Activated T-cell treated with anti-CD3 and anti-CD28 coated beads, Interleukin-2, amount 50 U/mL, for 72 hours (primary cell): ENCODE data around the gene SOD3. TPM values are rescaled to one million over a fixed set of nuclear protein-coding genes. Genes with fewer than 3 reads are reported as not detected.

Source experiments
- ATAC-seq, 2 donors: fragments of 150-1000 bp; cut with Tn5 transposase; replicated peaks in 1 of 2; 2 replicates each; pipeline ENCODE4 v1.10.0; 2021; ENCODE audit warnings: moderate library complexity in 2 of 2, mild to moderate bottlenecking in 1 of 2
- DNase-seq, 2 donors: peaks; one replicate each; pipeline ENCODE4 v3.0.0; 2021 to 2022; ENCODE audit warnings: mixed read lengths in 1 of 2
- H3K27ac Mint-ChIP-seq: one replicate; pipeline ENCODE4 v1.8.0; 2022; ENCODE audit warnings: mild to moderate bottlenecking, moderate library complexity, mixed read lengths
- H3K27me3 Mint-ChIP-seq: one replicate; pipeline ENCODE4 v1.8.0; 2022; ENCODE audit warnings: low read depth, mixed read lengths
- H3K36me3 Mint-ChIP-seq, 2 donors: one replicate each; pipeline ENCODE4 v1.8.0; 2022; ENCODE audit warnings: mixed read lengths in 2 of 2, mild to moderate bottlenecking in 1 of 2; ENCODE audit not compliant: insufficient read depth in 2 of 2
- H3K4me1 Mint-ChIP-seq: one replicate; pipeline ENCODE4 v1.8.0; 2022; ENCODE audit warnings: low read depth, mixed read lengths
- H3K4me3 Mint-ChIP-seq, 2 donors: one replicate each; pipeline ENCODE4 v1.8.0; 2022; ENCODE audit warnings: mild to moderate bottlenecking in 2 of 2, mixed read lengths in 2 of 2, moderate library complexity in 2 of 2
- H3K9me3 Mint-ChIP-seq, 2 donors: one replicate each; pipeline ENCODE4 v1.8.0; 2022; ENCODE audit warnings: mixed read lengths in 2 of 2
- total RNA-seq, 2 donors: library from RNA; stranded (reverse); gene quantifications; one replicate each; pipeline ENCODE4 v1.2.3, GENCODE V29; 2022

The SOD3 gene
- total RNA-seq, 2 donors from 2014 or later, result not detected

DNA sequence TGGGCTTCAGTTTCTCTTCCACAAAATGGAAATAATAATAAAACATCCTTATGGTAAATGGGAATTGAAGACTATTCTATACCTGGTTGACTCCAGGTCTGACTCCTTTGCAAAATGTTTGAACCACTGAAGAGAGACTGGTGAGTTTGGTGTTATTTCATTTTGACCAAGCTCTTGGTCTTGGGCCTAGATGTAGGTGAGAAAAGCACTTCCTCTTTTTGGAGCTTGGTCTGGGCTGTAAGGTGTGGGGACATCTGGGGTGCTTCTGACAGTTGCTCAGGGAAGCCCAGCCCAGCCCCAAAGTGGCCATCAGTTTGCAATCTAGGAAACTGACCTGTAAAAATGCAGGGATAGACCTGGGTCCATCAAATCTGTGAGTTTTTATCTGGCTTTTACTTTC is 26.8 kb upstream of the SOD3 start:
- Mint-ChIP-seq H3K4me1 (peaks cover 10% of the 10 kb centered on the region), H3K36me3 (no peaks in the 10 kb centered on the region), H3K27ac (no peak overlapping the region), H3K9me3 (peaks cover 1 to 2% of the 10 kb centered on the region in 2 donors), H3K27me3 (peaks cover 7% of the 10 kb centered on the region), H3K4me3 (no peak overlapping the region)
- DNase-seq, result no peak
- no peak for ATAC-seq

DNA sequence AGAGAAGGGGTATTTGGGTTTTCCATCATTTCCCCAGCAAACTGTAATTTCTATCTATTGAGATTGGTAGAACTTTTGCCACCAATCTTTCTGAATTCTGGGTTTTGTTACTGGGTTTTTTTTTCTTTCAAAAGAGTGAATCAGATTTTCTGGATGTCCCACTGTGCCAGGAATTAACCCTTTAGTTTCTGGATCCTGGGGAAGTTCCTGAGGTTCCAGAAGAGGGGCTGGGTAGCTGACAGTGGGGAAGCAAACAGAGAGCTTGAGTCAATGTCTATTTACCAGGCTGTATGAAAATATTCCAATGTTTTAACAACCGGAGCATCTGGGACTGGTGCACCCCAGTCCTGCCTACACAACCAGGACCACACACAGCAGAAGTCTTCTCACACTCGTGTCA is 25.8 kb upstream of the SOD3 start:
- DNase-seq (no peak), ATAC-seq (no peak)
- Mint-ChIP-seq H3K9me3 (peaks cover 1 to 2% of the 10 kb centered on the region in 2 donors), H3K4me1 (peaks cover 10% of the 10 kb centered on the region), H3K27ac (no peak overlapping the region), H3K4me3 (no peak overlapping the region), H3K27me3 (peaks cover 7% of the 10 kb centered on the region), H3K36me3 (no peaks in the 10 kb centered on the region)

DNA sequence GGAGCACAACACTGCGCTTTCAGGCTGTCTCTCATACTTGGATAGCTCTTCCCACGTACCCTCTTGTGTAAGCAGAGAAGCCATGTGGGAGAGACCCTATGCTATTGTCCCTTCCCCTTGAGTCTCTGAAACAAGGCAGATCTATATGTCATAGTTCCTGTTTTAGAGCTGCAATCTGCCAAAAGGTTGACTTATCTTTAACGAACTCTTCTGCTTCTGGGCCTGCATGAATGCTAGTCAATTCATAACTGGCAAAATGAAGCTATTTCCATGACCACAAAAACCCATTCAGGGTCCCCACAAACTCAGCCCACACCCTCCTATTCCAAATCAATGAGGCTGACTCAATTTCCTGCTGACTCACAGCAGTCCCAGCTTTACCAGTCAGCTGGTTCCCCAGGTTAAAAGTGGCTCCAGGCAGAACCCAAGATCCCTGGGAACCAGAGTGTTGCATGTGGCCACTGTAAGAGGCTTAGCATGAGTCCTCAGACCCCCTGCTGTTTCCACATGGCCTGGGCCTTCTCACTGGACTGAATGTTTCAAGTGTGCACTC is 25.3 kb upstream of the SOD3 start:
- Mint-ChIP-seq H3K36me3 (no peaks in the 10 kb centered on the region), H3K27ac (no peak overlapping the region), H3K4me1 (peaks cover 10% of the 10 kb centered on the region), H3K4me3 (no peak overlapping the region), H3K27me3 (peaks cover 6% of the 10 kb centered on the region), H3K9me3 (peaks cover 1 to 2% of the 10 kb centered on the region in 2 donors)
- ATAC-seq (peak; percentile 51 to 62), DNase-seq (peak; percentile 0 to 2)

GRCh38 chr4:24770667-24771066 is 24.7 kb upstream of the SOD3 start:
- Mint-ChIP-seq H3K4me3 (no peak overlapping the region), H3K27me3 (peaks cover under 1% of the 10 kb centered on the region), H3K9me3 (peaks cover 1 to 2% of the 10 kb centered on the region in 2 donors), H3K4me1 (peaks cover 10% of the 10 kb centered on the region), H3K27ac (no peak overlapping the region), H3K36me3 (no peaks in the 10 kb centered on the region)
- no peak for DNase-seq
- ATAC-seq, result no peak

DNA sequence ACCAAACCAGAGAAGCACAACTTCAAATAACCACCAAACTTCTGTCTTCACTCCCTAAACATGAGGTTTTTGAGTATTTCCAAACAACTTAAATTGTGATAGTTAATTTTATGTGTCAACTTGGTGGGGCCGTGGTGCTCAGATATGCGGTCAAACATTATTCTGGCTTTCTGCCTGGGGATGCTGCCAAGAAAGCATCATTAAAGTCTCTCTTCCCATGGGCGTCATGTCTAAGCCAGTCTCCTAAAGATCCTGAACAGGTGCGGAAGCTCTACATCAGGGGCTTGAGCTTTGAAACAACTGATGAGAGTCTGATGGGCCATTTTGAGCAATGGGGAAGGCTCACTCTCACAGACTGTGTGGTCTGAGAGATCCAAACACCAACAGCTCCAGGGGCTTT is 24.1 kb upstream of the SOD3 start:
- Mint-ChIP-seq H3K4me3 (no peak overlapping the region), H3K4me1 (peaks cover 10% of the 10 kb centered on the region), H3K36me3 (no peaks in the 10 kb centered on the region), H3K27ac (no peak overlapping the region), H3K9me3 (peaks cover under 1 to 2% of the 10 kb centered on the region in 2 donors), H3K27me3 (no peaks in the 10 kb centered on the region)
- ATAC-seq (no peak), DNase-seq (no peak)

DNA sequence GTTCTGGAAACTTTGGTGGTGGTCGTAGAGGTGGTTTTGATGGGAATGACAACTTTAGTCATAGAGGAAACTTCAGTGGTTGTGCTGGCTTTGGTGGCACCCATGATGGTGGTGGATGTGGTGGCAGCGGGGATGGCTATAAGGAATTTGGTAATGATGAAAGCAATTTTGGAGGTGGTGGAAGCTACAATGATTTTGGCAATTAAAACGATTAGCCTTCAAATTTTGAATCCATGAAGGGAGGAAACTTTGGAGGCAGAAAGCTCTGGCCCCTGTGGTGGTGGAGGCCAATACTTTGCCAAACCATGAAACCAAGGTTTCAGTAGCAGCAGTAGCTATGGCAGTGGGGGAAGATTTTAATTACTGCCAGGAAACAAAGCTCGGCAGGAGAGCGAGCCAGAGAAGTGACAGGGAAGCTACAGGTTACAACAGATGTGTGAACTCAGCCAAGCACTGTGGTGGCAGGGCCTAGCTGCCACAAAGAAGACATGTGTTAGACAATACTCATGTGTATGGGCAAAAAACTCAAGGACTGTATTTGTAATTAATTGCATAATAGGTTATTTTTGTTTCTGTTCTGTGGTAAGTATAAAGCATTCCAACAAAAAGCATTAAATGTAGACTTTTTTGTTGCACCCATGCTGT is 23.2 kb upstream of the SOD3 start:
- no peak overlapping the region for H3K27ac Mint-ChIP-seq
- no peak for DNase-seq
- peaks cover 10% of the 10 kb centered on the region for H3K4me1 Mint-ChIP-seq
- H3K36me3 Mint-ChIP-seq, result no peaks in the 10 kb centered on the region
- peaks cover 0 to 4% of the 10 kb centered on the region in 2 donors for H3K9me3 Mint-ChIP-seq
- no peaks in the 10 kb centered on the region for H3K27me3 Mint-ChIP-seq
- ATAC-seq, result no peak
- no peak overlapping the region for H3K4me3 Mint-ChIP-seq

- no peaks in the 10 kb centered on the region for H3K27me3 Mint-ChIP-seq
- no peak for ATAC-seq
- no peak for DNase-seq
- H3K36me3 Mint-ChIP-seq, result no peaks in the 10 kb centered on the region
- no peak overlapping the region for H3K4me3 Mint-ChIP-seq
- peaks cover 0 to 2% of the 10 kb centered on the region in 2 donors for H3K9me3 Mint-ChIP-seq
- peaks cover 10% of the 10 kb centered on the region for H3K4me1 Mint-ChIP-seq
- no peak overlapping the region for H3K27ac Mint-ChIP-seq
These were observed 22.4 kb upstream of the SOD3 start for GRCh38 chr4:24772952-24773351.

- H3K9me3 Mint-ChIP-seq, result peaks cover 0 to 2% of the 10 kb centered on the region in 2 donors
- no peaks in the 10 kb centered on the region for H3K27me3 Mint-ChIP-seq
- no peak for DNase-seq
- no peak overlapping the region for H3K4me3 Mint-ChIP-seq
- H3K36me3 Mint-ChIP-seq, result no peaks in the 10 kb centered on the region
- ATAC-seq, result no peak
- H3K4me1 Mint-ChIP-seq, result peaks cover 10% of the 10 kb centered on the region
- H3K27ac Mint-ChIP-seq, result no peak overlapping the region
These were observed 20.9 kb upstream of the SOD3 start for GRCh38 chr4:24774452-24774851.

GRCh38 chr4:24775032-24775605 is 20.3 kb upstream of the SOD3 start:
- no peak for DNase-seq
- Mint-ChIP-seq H3K9me3 (peaks cover 0 to 2% of the 10 kb centered on the region in 2 donors), H3K36me3 (no peaks in the 10 kb centered on the region), H3K27me3 (no peaks in the 10 kb centered on the region), H3K4me3 (no peak overlapping the region), H3K27ac (no peak overlapping the region), H3K4me1 (peaks cover 3% of the 10 kb centered on the region)
- no peak for ATAC-seq

DNA sequence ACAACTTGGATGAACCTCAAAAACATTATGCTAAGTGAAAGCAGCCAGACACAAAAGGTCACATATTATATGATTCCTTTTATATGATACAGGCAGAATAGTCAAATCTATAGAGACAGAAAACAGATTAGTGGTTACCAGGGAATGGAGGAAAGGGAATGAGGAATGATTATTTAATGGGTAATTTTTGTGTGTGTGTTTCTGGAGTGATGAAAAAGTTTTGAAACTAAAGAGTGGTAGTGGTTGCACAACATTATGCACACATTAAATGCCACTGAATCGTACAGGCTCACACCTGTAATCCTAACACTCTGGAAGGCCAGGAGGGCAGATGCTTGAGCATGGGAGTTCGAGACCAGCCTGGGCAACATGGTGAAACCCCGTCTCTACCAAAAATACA is 19.6 kb upstream of the SOD3 start:
- DNase-seq, result no peak
- H3K36me3 Mint-ChIP-seq, result no peaks in the 10 kb centered on the region
- no peaks in the 10 kb centered on the region for H3K4me1 Mint-ChIP-seq
- no peak overlapping the region for H3K27ac Mint-ChIP-seq
- H3K9me3 Mint-ChIP-seq, result peaks cover 0 to 2% of the 10 kb centered on the region in 2 donors
- no peaks in the 10 kb centered on the region for H3K27me3 Mint-ChIP-seq
- ATAC-seq, result no peak
- no peak overlapping the region for H3K4me3 Mint-ChIP-seq

GRCh38 chr4:24777536-24778463 is 17.6 kb upstream of the SOD3 start:
- no peak for ATAC-seq
- peaks cover 0 to 2% of the 10 kb centered on the region in 2 donors for H3K9me3 Mint-ChIP-seq
- DNase-seq, result no peak
- H3K27me3 Mint-ChIP-seq, result no peaks in the 10 kb centered on the region
- H3K27ac Mint-ChIP-seq, result no peak overlapping the region
- H3K4me1 Mint-ChIP-seq, result no peaks in the 10 kb centered on the region
- no peaks in the 10 kb centered on the region for H3K36me3 Mint-ChIP-seq
- H3K4me3 Mint-ChIP-seq, result no peak overlapping the region

GRCh38 chr4:24778464-24779225 is 16.7 kb upstream of the SOD3 start:
- Mint-ChIP-seq H3K27ac (no peak overlapping the region), H3K9me3 (peaks cover 0 to 2% of the 10 kb centered on the region in 2 donors), H3K27me3 (no peaks in the 10 kb centered on the region), H3K4me3 (no peak overlapping the region), H3K36me3 (no peaks in the 10 kb centered on the region), H3K4me1 (no peaks in the 10 kb centered on the region)
- DNase-seq, result no peak
- no peak for ATAC-seq
